VCaP (cell line): ENCODE data around the gene PIK3AP1.

ENCODE experiments used
- H3K27ac ChIP-seq: fragments of 450-650 bp; 2 replicates; pipeline ENCODE4 v1.5.1; 2017
- TF ChIP-seq, protein P1 (sequence below): fragments of 450-650 bp; conservative IDR thresholded peaks from 2 replicates; pipeline ENCODE4 v1.5.1; 2017; ENCODE audit warnings: mild to moderate bottlenecking, moderate library complexity

The PIK3AP1 gene

DNA sequence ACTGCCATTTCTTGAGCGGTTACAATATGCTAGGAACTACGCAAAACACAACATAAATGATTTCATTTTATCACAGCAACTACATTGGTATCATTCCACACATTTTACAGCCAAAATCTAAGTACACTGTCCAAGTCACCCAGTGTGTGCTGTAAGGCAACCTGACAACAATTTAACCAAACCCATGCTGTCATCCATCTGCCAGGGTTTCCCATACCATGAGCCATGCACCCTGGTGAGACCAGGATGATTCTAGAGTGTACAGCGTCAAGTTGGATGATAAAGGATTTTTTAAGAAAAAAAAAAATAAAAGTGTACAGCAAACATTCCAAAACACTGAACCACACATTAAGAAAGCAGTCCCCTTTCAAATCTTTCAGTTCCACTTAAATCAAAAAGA, 52.9 kb downstream of the PIK3AP1 start:
- TF ChIP-seq, protein P1, sequence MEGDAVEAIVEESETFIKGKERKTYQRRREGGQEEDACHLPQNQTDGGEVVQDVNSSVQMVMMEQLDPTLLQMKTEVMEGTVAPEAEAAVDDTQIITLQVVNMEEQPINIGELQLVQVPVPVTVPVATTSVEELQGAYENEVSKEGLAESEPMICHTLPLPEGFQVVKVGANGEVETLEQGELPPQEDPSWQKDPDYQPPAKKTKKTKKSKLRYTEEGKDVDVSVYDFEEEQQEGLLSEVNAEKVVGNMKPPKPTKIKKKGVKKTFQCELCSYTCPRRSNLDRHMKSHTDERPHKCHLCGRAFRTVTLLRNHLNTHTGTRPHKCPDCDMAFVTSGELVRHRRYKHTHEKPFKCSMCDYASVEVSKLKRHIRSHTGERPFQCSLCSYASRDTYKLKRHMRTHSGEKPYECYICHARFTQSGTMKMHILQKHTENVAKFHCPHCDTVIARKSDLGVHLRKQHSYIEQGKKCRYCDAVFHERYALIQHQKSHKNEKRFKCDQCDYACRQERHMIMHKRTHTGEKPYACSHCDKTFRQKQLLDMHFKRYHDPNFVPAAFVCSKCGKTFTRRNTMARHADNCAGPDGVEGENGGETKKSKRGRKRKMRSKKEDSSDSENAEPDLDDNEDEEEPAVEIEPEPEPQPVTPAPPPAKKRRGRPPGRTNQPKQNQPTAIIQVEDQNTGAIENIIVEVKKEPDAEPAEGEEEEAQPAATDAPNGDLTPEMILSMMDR, result no peak
- H3K27ac ChIP-seq, result no peak overlapping the region

DNA sequence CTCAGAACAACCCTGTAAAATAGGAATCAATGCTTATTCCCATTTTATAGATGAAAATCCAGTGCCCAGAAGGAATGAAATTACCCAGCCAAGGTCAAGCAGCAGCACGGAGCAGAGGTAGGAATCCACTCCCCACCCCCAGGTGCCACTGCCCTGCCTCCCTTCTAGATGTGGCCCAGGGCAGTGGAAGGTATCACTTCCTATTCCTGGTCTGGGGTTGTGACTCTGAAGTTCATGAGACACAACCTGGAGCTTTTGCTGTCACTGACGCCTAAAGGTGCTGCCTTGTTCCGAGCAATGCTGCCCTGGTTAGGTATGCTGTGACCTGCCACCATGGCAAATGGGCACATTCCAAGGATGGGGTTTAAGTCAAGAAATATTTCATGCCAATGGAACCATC, 53.6 kb downstream of the PIK3AP1 start:
- TF ChIP-seq, protein P1, result no peak
- H3K27ac ChIP-seq, result no peak overlapping the region

DNA sequence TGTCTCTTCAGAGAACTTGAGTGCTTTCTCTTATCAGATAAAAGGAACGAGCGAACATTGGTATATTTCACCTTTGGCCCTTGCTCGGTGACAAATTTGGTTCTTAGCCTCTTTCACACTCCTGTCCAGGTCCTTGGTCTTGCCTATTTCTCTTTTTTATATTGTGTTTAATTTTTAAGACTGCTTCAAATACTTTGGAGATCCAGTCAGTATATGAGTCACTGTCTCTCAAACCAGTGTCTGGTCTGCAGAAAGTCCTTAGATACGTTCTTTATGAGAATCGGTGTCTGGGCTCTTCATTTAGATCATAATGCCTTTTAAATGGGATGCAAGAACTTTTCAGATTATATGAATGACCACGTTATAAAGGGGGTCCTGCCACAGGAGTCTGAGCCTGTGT, 55.0 kb downstream of the PIK3AP1 start:
- no peak overlapping the region for H3K27ac ChIP-seq
- TF ChIP-seq, protein P1, result no peak

DNA sequence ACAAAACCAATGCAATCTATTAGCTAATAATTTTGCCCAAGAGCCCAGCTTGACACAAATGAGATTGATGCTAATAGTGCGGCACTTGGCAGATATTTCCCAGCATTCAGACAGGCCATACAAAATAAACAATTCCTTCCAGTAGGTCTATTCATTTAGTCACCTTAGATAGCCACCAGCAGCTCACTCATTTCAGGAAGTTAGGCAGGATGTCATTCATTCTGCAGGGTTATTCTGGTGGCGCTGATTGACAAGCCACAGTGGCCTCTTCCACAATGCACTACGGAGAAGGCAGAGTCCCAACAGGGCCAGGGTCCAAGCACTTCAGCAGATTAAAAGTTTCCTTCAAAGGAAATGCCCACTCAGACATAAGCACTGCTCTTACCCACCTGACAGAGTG, 55.8 kb downstream of the PIK3AP1 start:
- TF ChIP-seq, protein P1, result no peak
- no peak overlapping the region for H3K27ac ChIP-seq

DNA sequence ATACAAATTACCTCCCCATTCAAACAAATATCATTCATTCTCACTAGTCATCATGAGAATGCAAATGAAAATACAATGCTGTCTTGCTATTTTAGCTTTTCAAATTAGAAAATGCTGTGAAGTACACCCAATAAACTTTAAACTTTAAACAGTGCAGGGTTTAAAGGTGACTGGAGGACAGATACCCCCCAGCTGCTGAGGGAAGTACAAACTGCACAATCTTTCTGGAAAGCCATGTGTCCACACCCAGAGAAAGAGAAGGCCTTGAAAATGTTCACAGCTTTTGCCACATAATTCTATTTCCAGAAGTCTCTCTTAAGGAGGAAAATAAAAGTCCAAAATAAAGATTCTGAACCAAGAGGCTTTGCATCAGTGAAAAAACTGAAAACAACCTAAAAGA, 56.5 kb downstream of the PIK3AP1 start:
- TF ChIP-seq, protein P1, result no peak
- no peak overlapping the region for H3K27ac ChIP-seq

DNA sequence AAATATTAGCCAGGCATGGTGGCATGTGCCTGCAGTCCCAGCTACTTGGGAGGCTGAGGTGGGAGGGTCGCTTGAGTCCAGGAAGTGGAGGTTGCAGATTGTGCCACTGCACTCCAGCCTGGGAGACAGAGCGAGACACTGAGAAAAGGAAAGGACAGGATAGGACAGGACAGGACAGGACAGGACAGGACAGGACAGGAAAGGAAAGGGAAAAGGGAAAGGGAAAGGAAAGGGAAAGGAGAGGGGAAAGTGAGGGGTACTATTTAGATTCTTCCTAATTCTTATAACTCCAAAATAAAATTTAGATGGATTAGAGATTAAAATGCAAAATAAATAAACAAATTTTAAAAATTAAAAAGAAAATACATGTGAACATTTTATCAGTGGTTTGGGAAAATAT, 58.7 kb downstream of the PIK3AP1 start:
- TF ChIP-seq, protein P1, result no peak
- no peak overlapping the region for H3K27ac ChIP-seq

DNA sequence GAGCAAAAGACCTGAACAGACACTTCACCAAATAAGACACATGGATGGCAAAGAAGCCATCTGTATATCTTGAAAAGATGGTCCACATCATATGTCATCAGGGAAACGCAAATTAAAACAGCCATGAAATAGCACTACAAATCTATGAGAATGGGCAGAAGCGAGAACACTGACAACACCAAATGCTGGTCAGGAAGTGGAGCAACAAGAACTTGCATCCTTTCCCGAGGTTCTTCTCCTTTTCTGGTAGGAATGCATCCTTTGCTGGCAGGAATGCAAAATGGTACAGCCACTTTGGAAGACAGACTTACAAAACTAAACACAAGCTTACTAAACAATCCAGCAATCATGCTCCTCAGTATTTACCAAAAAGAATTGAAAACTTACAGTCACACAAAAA, 60.0 kb downstream of the PIK3AP1 start:
- no peak overlapping the region for H3K27ac ChIP-seq
- TF ChIP-seq, protein P1, result no peak

DNA sequence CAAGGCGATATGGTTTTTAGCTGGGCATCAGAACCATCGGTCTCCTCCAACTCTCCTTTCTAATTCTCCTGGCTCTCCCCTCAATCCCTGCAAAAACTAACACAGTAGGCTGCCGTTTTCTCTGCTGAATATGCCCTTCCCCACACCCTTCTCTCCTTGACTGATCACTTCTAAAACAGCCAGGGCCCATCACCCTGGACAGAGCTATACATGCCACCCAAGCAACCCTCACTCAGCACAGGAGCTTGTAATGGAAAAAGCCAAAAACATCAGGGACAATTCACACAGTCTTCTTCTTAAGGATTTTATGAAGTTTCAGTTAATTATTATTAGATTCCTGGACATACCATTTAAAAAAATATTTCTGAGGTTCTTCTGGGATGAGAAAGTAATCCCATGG, 61.5 kb downstream of the PIK3AP1 start:
- no peak overlapping the region for H3K27ac ChIP-seq
- TF ChIP-seq, protein P1, result no peak
